ENCODE data around the gene ADAM17.

ADAM17 gene

DNA sequence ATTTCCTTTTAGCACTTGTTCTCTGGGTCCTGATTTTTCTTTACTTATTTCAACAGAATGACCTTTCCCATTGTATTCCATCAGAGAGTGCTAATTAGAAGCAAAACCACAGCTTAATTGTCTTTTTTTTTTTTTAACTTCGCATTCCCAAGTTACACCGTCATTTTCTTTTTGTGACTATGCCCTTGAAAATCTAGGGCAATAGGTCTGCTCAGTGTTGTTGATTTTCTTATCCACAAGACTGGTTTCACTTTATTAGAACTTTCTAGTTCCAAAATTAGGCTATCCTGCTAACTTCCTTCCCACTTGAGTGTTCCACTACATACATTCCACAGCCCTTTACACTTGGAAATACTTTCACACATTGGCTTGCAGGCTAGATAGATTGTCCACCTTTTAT lies 18.7 kb upstream of the ADAM17 start:
- Histone ChIP-seq H2AFZ (ENCODE audit: low read depth, low read length) (no peak overlapping the region), H4K20me1 (ENCODE audit: insufficient read depth, low read length) (no peaks in the 10 kb centered on the region), H3K4me3 (ENCODE audit: low read length) (no peak overlapping the region), H3K4me2 (ENCODE audit: low read length) (no peak overlapping the region), H3K9ac (ENCODE audit: low read length) (no peak overlapping the region), H3K27ac (ENCODE audit: low read length) (no peak overlapping the region), H3K27me3 (ENCODE audit: low read depth, low read length) (no peaks in the 10 kb centered on the region), H3K9me3 (ENCODE audit: insufficient read depth, low read length) (no peaks in the 10 kb centered on the region), H3K79me2 (ENCODE audit: low read length) (no peaks in the 10 kb centered on the region), H3K36me3 (replicated peaks; ENCODE audit: low read depth, low read length) (no peaks in the 10 kb centered on the region), H3K4me1 (ENCODE audit: low read length) (no peaks in the 10 kb centered on the region)
- TF ChIP-seq EZH2phosphoT487 (IDR thresholded peaks at IDR 0.05; ENCODE audit: low read depth), result no peak
- TF ChIP-seq, protein P1, sequence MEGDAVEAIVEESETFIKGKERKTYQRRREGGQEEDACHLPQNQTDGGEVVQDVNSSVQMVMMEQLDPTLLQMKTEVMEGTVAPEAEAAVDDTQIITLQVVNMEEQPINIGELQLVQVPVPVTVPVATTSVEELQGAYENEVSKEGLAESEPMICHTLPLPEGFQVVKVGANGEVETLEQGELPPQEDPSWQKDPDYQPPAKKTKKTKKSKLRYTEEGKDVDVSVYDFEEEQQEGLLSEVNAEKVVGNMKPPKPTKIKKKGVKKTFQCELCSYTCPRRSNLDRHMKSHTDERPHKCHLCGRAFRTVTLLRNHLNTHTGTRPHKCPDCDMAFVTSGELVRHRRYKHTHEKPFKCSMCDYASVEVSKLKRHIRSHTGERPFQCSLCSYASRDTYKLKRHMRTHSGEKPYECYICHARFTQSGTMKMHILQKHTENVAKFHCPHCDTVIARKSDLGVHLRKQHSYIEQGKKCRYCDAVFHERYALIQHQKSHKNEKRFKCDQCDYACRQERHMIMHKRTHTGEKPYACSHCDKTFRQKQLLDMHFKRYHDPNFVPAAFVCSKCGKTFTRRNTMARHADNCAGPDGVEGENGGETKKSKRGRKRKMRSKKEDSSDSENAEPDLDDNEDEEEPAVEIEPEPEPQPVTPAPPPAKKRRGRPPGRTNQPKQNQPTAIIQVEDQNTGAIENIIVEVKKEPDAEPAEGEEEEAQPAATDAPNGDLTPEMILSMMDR (IDR thresholded peaks at IDR 0.05; ENCODE audit: low read depth, low read length), result no peak

DNA sequence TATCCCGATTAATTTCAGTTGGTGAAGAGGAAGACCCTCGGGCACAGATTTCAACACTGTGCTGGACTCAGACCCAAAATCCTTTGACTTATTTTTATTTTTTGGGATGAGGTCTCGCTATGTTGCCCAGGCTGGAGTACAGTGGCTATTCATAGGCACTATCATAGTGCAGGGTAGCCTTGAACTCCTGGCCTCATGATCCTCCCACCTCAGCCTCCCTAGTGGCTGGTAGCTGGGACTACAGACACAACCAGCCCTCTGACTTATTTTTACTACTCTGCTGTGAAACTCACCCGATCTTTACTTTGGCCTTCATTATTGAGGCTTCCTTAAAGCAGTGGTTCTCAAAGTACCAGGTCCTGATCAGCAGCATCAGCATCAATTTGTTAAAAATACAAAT lies 18.2 kb upstream of the ADAM17 start:
- Histone ChIP-seq H3K4me2 (ENCODE audit: low read length) (no peak overlapping the region), H3K27me3 (ENCODE audit: low read depth, low read length) (no peaks in the 10 kb centered on the region), H3K4me1 (ENCODE audit: low read length) (no peaks in the 10 kb centered on the region), H3K79me2 (ENCODE audit: low read length) (no peaks in the 10 kb centered on the region), H3K9me3 (ENCODE audit: insufficient read depth, low read length) (no peaks in the 10 kb centered on the region), H3K4me3 (ENCODE audit: low read length) (no peak overlapping the region), H4K20me1 (ENCODE audit: insufficient read depth, low read length) (no peaks in the 10 kb centered on the region), H3K36me3 (replicated peaks; ENCODE audit: low read depth, low read length) (no peaks in the 10 kb centered on the region), H3K9ac (ENCODE audit: low read length) (no peak overlapping the region), H2AFZ (ENCODE audit: low read depth, low read length) (no peak overlapping the region), H3K27ac (ENCODE audit: low read length) (no peak overlapping the region)
- TF ChIP-seq, protein P1 (IDR thresholded peaks at IDR 0.05; ENCODE audit: low read depth, low read length), result no peak
- no peak for TF ChIP-seq EZH2phosphoT487 (IDR thresholded peaks at IDR 0.05; ENCODE audit: low read depth)

DNA sequence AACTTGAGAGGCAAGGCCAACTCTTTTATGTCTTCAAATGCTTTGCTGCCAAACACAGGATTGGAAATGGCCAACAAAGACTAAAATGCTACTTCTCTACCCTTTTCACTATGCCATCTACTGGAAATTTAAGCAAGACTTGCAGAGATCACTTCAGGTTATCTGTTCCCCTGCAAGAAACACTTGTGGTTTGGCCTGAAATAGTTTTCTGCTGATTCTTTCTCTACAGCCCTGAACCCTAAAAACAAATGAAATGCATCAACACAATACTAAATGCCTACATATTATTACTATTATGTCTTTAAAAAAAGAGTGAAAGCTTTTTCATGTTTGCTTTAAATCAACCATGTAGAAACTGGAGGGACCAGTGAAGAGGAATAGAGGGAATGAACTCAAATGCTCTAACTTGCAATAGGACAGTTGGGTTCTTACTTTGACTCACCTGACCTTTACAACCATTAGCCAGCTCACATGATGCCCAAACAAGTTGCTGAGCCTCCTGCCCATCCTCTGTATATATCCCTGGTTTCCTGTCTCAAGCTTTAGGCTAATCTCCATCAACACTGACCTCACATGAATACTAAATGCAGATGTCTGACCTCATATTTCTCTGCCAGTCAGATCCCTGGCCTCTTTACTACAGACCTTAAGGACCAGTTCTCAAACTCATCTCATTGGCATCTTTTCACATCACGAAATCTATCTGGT lies 17.5 kb upstream of the ADAM17 start:
- Histone ChIP-seq H3K27ac (ENCODE audit: low read length) (no peak overlapping the region), H3K9me3 (ENCODE audit: insufficient read depth, low read length) (no peaks in the 10 kb centered on the region), H4K20me1 (ENCODE audit: insufficient read depth, low read length) (no peaks in the 10 kb centered on the region), H3K4me2 (ENCODE audit: low read length) (no peak overlapping the region), H3K4me3 (ENCODE audit: low read length) (no peak overlapping the region), H3K36me3 (replicated peaks; ENCODE audit: low read depth, low read length) (no peaks in the 10 kb centered on the region), H3K79me2 (ENCODE audit: low read length) (no peaks in the 10 kb centered on the region), H2AFZ (ENCODE audit: low read depth, low read length) (no peak overlapping the region), H3K9ac (ENCODE audit: low read length) (no peak overlapping the region), H3K27me3 (ENCODE audit: low read depth, low read length) (no peaks in the 10 kb centered on the region), H3K4me1 (ENCODE audit: low read length) (no peaks in the 10 kb centered on the region)
- no peak for TF ChIP-seq EZH2phosphoT487 (IDR thresholded peaks at IDR 0.05; ENCODE audit: low read depth)
- TF ChIP-seq, protein P1 (IDR thresholded peaks at IDR 0.05; ENCODE audit: low read depth, low read length), result no peak

DNA sequence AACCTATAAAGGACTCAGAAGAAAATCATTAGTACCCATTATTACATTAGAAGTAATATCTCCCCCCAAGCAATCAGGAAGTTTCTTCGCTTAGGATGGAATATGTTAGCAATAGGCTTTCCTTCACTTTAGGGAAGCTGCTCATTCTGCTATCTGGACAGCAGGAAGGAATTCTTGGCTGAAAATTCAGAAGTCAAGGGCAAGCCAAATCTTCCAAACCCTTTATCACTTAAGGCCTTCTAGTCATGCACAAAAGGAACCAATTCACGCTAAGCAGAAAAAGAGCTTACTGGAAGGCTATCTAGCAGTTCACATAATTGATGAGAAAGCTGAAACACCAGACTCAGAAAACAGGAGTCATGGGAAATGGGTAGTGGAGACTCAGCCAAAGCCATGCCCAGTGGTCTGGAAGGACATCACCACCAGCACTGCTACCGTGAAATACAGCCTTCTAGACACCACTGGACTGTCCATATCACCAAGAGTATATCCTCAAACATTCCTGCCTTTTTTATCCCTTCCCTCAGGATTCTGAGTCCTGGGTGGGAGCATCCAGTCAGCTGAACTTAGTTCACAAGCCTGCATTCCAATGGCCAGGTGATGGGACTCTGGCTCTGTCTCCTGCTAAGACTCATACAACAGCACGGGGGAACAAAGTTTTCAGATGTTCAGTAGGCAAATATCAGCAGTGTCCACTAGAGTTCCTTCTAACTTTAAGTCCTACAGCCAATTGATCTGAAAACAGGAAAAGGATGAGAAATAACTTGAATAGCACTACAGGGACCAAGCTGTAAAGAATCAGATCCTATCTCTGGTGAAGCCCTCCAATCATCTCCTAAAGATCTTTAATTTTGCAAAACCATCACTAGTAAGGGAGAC lies 14.8 kb upstream of the ADAM17 start:
- Histone ChIP-seq H3K4me3 (ENCODE audit: low read length) (no peak overlapping the region), H3K79me2 (ENCODE audit: low read length) (no peaks in the 10 kb centered on the region), H3K9me3 (ENCODE audit: insufficient read depth, low read length) (no peaks in the 10 kb centered on the region), H3K27ac (ENCODE audit: low read length) (no peak overlapping the region), H3K27me3 (ENCODE audit: low read depth, low read length) (no peaks in the 10 kb centered on the region), H4K20me1 (ENCODE audit: insufficient read depth, low read length) (no peaks in the 10 kb centered on the region), H2AFZ (ENCODE audit: low read depth, low read length) (no peak overlapping the region), H3K4me2 (ENCODE audit: low read length) (no peak overlapping the region), H3K4me1 (ENCODE audit: low read length) (no peaks in the 10 kb centered on the region), H3K36me3 (replicated peaks; ENCODE audit: low read depth, low read length) (no peaks in the 10 kb centered on the region), H3K9ac (ENCODE audit: low read length) (no peak overlapping the region)
- TF ChIP-seq, protein P1 (IDR thresholded peaks at IDR 0.05; ENCODE audit: low read depth, low read length), result no peak
- no peak for TF ChIP-seq EZH2phosphoT487 (IDR thresholded peaks at IDR 0.05; ENCODE audit: low read depth)

All from OCI-LY3 (cell line).